HEK293 (cell line): ENCODE measurements around the gene ATP5F1D.
A peak's percentile ranks its signal among the peaks of the same experiment; 100 is the strongest.

Experiments used
- ELK4 ChIP-seq: IDR thresholded peaks from 2 replicates; pipeline ENCODE4 v1.6.1; 2011; ENCODE audit warnings: mild to moderate bottlenecking, low read depth, low read length, borderline replicate concordance
- FEZF1 ChIP-seq: fragments of 450-650 bp; formaldehyde crosslinking; IDR thresholded peaks from 2 replicates; pipeline ENCODE4 v1.5.1; 2016; ENCODE audit warnings: missing biosample characterization, missing genetic modification characterization
- MEIS1 ChIP-seq: sonication (generic); formaldehyde crosslinking; IDR thresholded peaks from 2 replicates; pipeline ENCODE4 v1.8.1; 2022; ENCODE audit warnings: missing genetic modification reagents, mild to moderate bottlenecking, borderline replicate concordance
- PRDM4 ChIP-seq: fragments of 450-650 bp; formaldehyde crosslinking; IDR thresholded peaks from 2 replicates; pipeline ENCODE4 v1.5.1; 2017; ENCODE audit warnings: missing biosample characterization, missing genetic modification characterization
- REST ChIP-seq: fragments of 450-650 bp; formaldehyde crosslinking; IDR thresholded peaks from 2 replicates; pipeline ENCODE4 v1.5.1; 2016; ENCODE audit warnings: missing biosample characterization, missing genetic modification characterization
- YY2 ChIP-seq: fragments of 450-650 bp; formaldehyde crosslinking; IDR thresholded peaks from 2 replicates; pipeline ENCODE4 v1.5.1; 2016; ENCODE audit warnings: missing biosample characterization, missing genetic modification characterization
- ZBTB20 ChIP-seq: fragments of 450-650 bp; formaldehyde crosslinking; IDR thresholded peaks from 2 replicates; pipeline ENCODE4 v1.5.1; 2016; ENCODE audit warnings: missing biosample characterization, missing genetic modification characterization
- ZFHX2 ChIP-seq: fragments of 450-650 bp; formaldehyde crosslinking; conservative IDR thresholded peaks from 2 replicates; pipeline ENCODE4 v1.5.1; 2016; ENCODE audit warnings: missing biosample characterization, missing genetic modification characterization
- ZNF132 ChIP-seq: fragments of 450-650 bp; formaldehyde crosslinking; IDR thresholded peaks from 2 replicates; pipeline ENCODE4 v1.5.1; 2017; ENCODE audit warnings: missing biosample characterization, missing genetic modification characterization, borderline replicate concordance
- ZNF138 ChIP-seq: fragments of 450-650 bp; formaldehyde crosslinking; IDR thresholded peaks from 2 replicates; pipeline ENCODE4 v1.5.1; 2016; ENCODE audit warnings: missing biosample characterization, missing genetic modification characterization, borderline replicate concordance
- ZNF211 ChIP-seq: fragments of 450-650 bp; formaldehyde crosslinking; IDR thresholded peaks from 2 replicates; pipeline ENCODE4 v1.5.1; 2016; ENCODE audit warnings: low read depth, missing biosample characterization, missing genetic modification characterization
- ZNF223 ChIP-seq: fragments of 450-650 bp; formaldehyde crosslinking; IDR thresholded peaks from 2 replicates; pipeline ENCODE4 v1.5.1; 2016; ENCODE audit warnings: missing biosample characterization, missing genetic modification characterization
- ZNF433 ChIP-seq: fragments of 450-650 bp; formaldehyde crosslinking; IDR thresholded peaks from 2 replicates; pipeline ENCODE4 v1.5.1; 2016; ENCODE audit warnings: missing biosample characterization, missing genetic modification characterization, low read depth
- ZNF449 ChIP-seq: fragments of 450-650 bp; formaldehyde crosslinking; IDR thresholded peaks from 2 replicates; pipeline ENCODE4 v1.5.1; 2017; ENCODE audit warnings: missing biosample characterization, mild to moderate bottlenecking, missing genetic modification characterization, moderate library complexity
- ZNF558 ChIP-seq: fragments of 450-650 bp; formaldehyde crosslinking; IDR thresholded peaks from 2 replicates; pipeline ENCODE4 v1.5.1; 2016; ENCODE audit warnings: missing biosample characterization, missing genetic modification characterization
- ZNF561 ChIP-seq: fragments of 450-650 bp; IDR thresholded peaks from 2 replicates; pipeline ENCODE4 v1.5.1; 2018; ENCODE audit warnings: missing biosample characterization, missing genetic modification characterization, borderline replicate concordance
- ZNF580 ChIP-seq: fragments of 450-650 bp; formaldehyde crosslinking; IDR thresholded peaks from 2 replicates; pipeline ENCODE4 v1.5.1; 2016; ENCODE audit warnings: missing biosample characterization, missing genetic modification characterization
- ZNF660 ChIP-seq: fragments of 450-650 bp; IDR thresholded peaks from 2 replicates; pipeline ENCODE4 v1.5.1; 2018; ENCODE audit warnings: missing biosample characterization, mild to moderate bottlenecking, missing genetic modification characterization
- ZNF701 ChIP-seq: fragments of 450-650 bp; formaldehyde crosslinking; IDR thresholded peaks from 2 replicates; pipeline ENCODE4 v1.5.1; 2016; ENCODE audit warnings: missing biosample characterization, missing genetic modification characterization
- ZNF830 ChIP-seq: fragments of 450-650 bp; IDR thresholded peaks from 2 replicates; pipeline ENCODE4 v1.5.0; 2018; ENCODE audit warnings: missing biosample characterization, missing genetic modification characterization, low read depth, mild to moderate bottlenecking, moderate library complexity
- ZNF837 ChIP-seq: fragments of 450-650 bp; formaldehyde crosslinking; IDR thresholded peaks from 2 replicates; pipeline ENCODE4 v1.5.1; 2016; ENCODE audit warnings: missing biosample characterization, missing genetic modification characterization
- ZNF843 ChIP-seq: fragments of 450-650 bp; formaldehyde crosslinking; IDR thresholded peaks from 2 replicates; pipeline ENCODE4 v1.5.1; 2016; ENCODE audit warnings: missing biosample characterization, missing genetic modification characterization
- ZSCAN4 ChIP-seq: fragments of 450-650 bp; formaldehyde crosslinking; IDR thresholded peaks from 2 replicates; pipeline ENCODE4 v1.5.1; 2017; ENCODE audit warnings: missing biosample characterization, missing genetic modification characterization
- ZSCAN5A ChIP-seq: fragments of 450-650 bp; formaldehyde crosslinking; IDR thresholded peaks from 2 replicates; pipeline ENCODE4 v1.5.1; 2016; ENCODE audit warnings: missing biosample characterization, missing genetic modification characterization

The ATP5F1D gene

GRCh38 chr19:1213391-1214286 lies 27.9 kb upstream of the ATP5F1D start (continued):
- TF ChIP-seq ZNF449 (tag by site-specific recombination) = no peak
- no peak for TF ChIP-seq ZNF558 (tag by site-specific recombination)
- 0 out of 2 replicates have a peak, but pooled peaks have one; percentile 23 for TF ChIP-seq ZBTB20
- no peak for TF ChIP-seq ZNF837 (tag by site-specific recombination)
- no peak for TF ChIP-seq ZNF138 (tag by site-specific recombination)
- TF ChIP-seq ELK4 = no peak
- no peak for TF ChIP-seq REST
- TF ChIP-seq ZSCAN4 (tag by site-specific recombination) = no peak
- no peak for TF ChIP-seq YY2
- TF ChIP-seq ZSCAN5A = no peak
- TF ChIP-seq ZNF561 (tag by site-specific recombination) = no peak
- no peak for TF ChIP-seq ZNF132 (tag by site-specific recombination)
- TF ChIP-seq ZNF830 (tag by site-specific recombination) = no peak
- peak; percentile 25; the same call in 1 of the 2 replicates for TF ChIP-seq ZFHX2
- no peak for TF ChIP-seq ZNF701
- TF ChIP-seq ZNF660 (tag by site-specific recombination) = peak; percentile 79
- TF ChIP-seq MEIS1 = no peak
- TF ChIP-seq ZNF223 (tag by site-specific recombination) = no peak
- no peak for TF ChIP-seq ZNF433
- no peak for TF ChIP-seq ZNF211 (tag by site-specific recombination)
- TF ChIP-seq PRDM4 = peak; percentile 84
- TF ChIP-seq ZNF843 (tag by site-specific recombination) = no peak
- TF ChIP-seq ZNF580 (tag by site-specific recombination) = no peak
- TF ChIP-seq FEZF1 (tag by site-specific recombination) = peak; percentile 30; the same call in 1 of the 2 replicates
